Measurements from ENCODE around the gene CFDP1. TPM values are rescaled to one million over a fixed set of nuclear protein-coding genes. Genes with fewer than 3 reads are reported as not detected.

The CFDP1 gene
- total RNA-seq, 1 experiment from 2014 or later = 32.1 TPM

- POLR2A ChIA-PET (ENCODE audit: unreplicated experiment) = interaction anchor here (0.7 kb wide), 1 partner anchor 31 kb away, joined by 3 read pairs; no protein-coding TSS in a partner anchor
- ATAC-seq (peak; percentile 51; the same call in 1 of the 2 replicates), DNase-seq (no peak)
- H3K9ac ChIP-seq (ENCODE audit: low read length) = no peak overlapping the region
- no peak overlapping the region for H3K4me3 ChIP-seq (ENCODE audit: low read length)
- no peaks in the 10 kb centered on the region; the same call in 1 of the 2 replicates for H3K36me3 ChIP-seq (ENCODE audit: low read depth, low read length)
- no peaks in the 10 kb centered on the region for H4K20me1 ChIP-seq (ENCODE audit: low read length)
- TF ChIP-seq EZH2 (IDR thresholded peaks at IDR 0.05; ENCODE audit: low read length, unreplicated experiment) (no peak), EZH2phosphoT487 (IDR thresholded peaks at IDR 0.05; ENCODE audit: borderline replicate concordance, low read length) (no peak)
- TF ChIP-seq, protein P1, sequence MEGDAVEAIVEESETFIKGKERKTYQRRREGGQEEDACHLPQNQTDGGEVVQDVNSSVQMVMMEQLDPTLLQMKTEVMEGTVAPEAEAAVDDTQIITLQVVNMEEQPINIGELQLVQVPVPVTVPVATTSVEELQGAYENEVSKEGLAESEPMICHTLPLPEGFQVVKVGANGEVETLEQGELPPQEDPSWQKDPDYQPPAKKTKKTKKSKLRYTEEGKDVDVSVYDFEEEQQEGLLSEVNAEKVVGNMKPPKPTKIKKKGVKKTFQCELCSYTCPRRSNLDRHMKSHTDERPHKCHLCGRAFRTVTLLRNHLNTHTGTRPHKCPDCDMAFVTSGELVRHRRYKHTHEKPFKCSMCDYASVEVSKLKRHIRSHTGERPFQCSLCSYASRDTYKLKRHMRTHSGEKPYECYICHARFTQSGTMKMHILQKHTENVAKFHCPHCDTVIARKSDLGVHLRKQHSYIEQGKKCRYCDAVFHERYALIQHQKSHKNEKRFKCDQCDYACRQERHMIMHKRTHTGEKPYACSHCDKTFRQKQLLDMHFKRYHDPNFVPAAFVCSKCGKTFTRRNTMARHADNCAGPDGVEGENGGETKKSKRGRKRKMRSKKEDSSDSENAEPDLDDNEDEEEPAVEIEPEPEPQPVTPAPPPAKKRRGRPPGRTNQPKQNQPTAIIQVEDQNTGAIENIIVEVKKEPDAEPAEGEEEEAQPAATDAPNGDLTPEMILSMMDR (conservative IDR thresholded peaks at IDR 0.05; ENCODE audit: low read depth, low read length) = no peak
- no peak overlapping the region for H3K27ac ChIP-seq (ENCODE audit: low read length)
- H3K9me2 ChIP-seq (replicated peaks; ENCODE audit: low read length) = no peaks in the 10 kb centered on the region
- no peak overlapping the region for H2AFZ ChIP-seq (ENCODE audit: low read length)
- peaks cover 19% of the 10 kb centered on the region for H3K4me1 ChIP-seq (ENCODE audit: insufficient read depth, low read length)
- intact Hi-C loops (cut with micrococcal nuclease) = no loop called here
- no peaks in the 10 kb centered on the region for H3K27me3 ChIP-seq (ENCODE audit: low read length)
- H3K9me3 ChIP-seq (ENCODE audit: low read length) = no peaks in the 10 kb centered on the region
- no TSS peak for BruUV-seq (replicated peaks)
- CTCF ChIA-PET = no interaction called here
- H3K4me2 ChIP-seq (ENCODE audit: low read length) = no peak overlapping the region
- H3F3A ChIP-seq (ENCODE audit: low read length, unreplicated experiment) = no peaks in the 10 kb centered on the region
- H3K79me2 ChIP-seq (ENCODE audit: low read length) = no peaks in the 10 kb centered on the region
Measured at GRCh38 chr16:75372236-75372856, 61.0 kb downstream of the CFDP1 start.

DNA sequence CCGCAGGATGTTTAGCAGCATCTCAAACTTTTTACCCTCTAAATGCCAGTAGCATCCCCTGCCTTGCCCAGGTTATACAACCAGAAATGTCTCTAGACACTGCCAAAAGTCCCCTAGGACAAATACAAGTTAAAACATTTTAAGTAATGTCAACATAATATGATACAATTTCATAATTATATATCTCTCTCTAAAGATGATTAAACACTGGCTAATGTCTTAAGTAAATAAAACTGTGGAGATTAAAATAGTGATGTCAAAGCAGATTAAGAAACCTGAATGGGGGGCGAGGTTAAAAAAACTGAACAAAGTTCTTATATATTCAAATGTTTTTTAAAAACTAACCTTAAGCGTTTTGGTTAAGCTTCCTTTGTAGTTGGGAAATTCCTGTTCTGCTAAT is 62.1 kb downstream of the CFDP1 start:
- Histone ChIP-seq H3K4me3 (ENCODE audit: low read length) (no peak overlapping the region), H2AFZ (ENCODE audit: low read length) (no peak overlapping the region), H3K4me1 (ENCODE audit: insufficient read depth, low read length) (peaks cover 18% of the 10 kb centered on the region), H3K4me2 (ENCODE audit: low read length) (no peak overlapping the region), H3K79me2 (ENCODE audit: low read length) (no peaks in the 10 kb centered on the region), H3F3A (ENCODE audit: low read length, unreplicated experiment) (no peaks in the 10 kb centered on the region), H3K27ac (ENCODE audit: low read length) (no peak overlapping the region), H3K9me2 (replicated peaks; ENCODE audit: low read length) (no peaks in the 10 kb centered on the region), H3K9ac (ENCODE audit: low read length) (no peak overlapping the region), H3K36me3 (ENCODE audit: low read depth, low read length) (no peaks in the 10 kb centered on the region), H4K20me1 (ENCODE audit: low read length) (no peaks in the 10 kb centered on the region), H3K27me3 (ENCODE audit: low read length) (no peaks in the 10 kb centered on the region), H3K9me3 (ENCODE audit: low read length) (no peaks in the 10 kb centered on the region)
- BruUV-seq (replicated peaks) = no TSS peak
- ChIA-PET CTCF (no interaction called here), POLR2A (ENCODE audit: unreplicated experiment) (no interaction called here)
- intact Hi-C loops (cut with micrococcal nuclease) = no loop called here
- no peak; the same call in 1 of the 2 replicates for ATAC-seq
- TF ChIP-seq EZH2phosphoT487 (IDR thresholded peaks at IDR 0.05; ENCODE audit: borderline replicate concordance, low read length) = no peak
- TF ChIP-seq, protein P1 (conservative IDR thresholded peaks at IDR 0.05; ENCODE audit: low read depth, low read length) = no peak
- no peak for TF ChIP-seq EZH2 (IDR thresholded peaks at IDR 0.05; ENCODE audit: low read length, unreplicated experiment)
- no peak for DNase-seq

- Histone ChIP-seq H3F3A (ENCODE audit: low read length, unreplicated experiment) (no peaks in the 10 kb centered on the region), H3K79me2 (ENCODE audit: low read length) (no peaks in the 10 kb centered on the region), H3K9me2 (replicated peaks; ENCODE audit: low read length) (no peaks in the 10 kb centered on the region), H3K4me1 (ENCODE audit: insufficient read depth, low read length) (no peaks in the 10 kb centered on the region), H3K9me3 (ENCODE audit: low read length) (no peaks in the 10 kb centered on the region), H4K20me1 (ENCODE audit: low read length) (no peaks in the 10 kb centered on the region), H3K36me3 (ENCODE audit: low read depth, low read length) (no peaks in the 10 kb centered on the region), H3K9ac (ENCODE audit: low read length) (no peak overlapping the region), H3K4me2 (ENCODE audit: low read length) (no peak overlapping the region), H2AFZ (ENCODE audit: low read length) (no peak overlapping the region), H3K4me3 (ENCODE audit: low read length) (no peak overlapping the region), H3K27ac (ENCODE audit: low read length) (no peak overlapping the region), H3K27me3 (ENCODE audit: low read length) (no peaks in the 10 kb centered on the region)
- CTCF ChIA-PET = no interaction called here
- no TSS peak for BruUV-seq (replicated peaks)
- ATAC-seq (no peak), DNase-seq (no peak)
- intact Hi-C loops (cut with micrococcal nuclease) = no loop called here
- POLR2A ChIA-PET (ENCODE audit: unreplicated experiment) = no interaction called here
- TF ChIP-seq EZH2 (IDR thresholded peaks at IDR 0.05; ENCODE audit: low read length, unreplicated experiment) (no peak), EZH2phosphoT487 (IDR thresholded peaks at IDR 0.05; ENCODE audit: borderline replicate concordance, low read length) (no peak)
- TF ChIP-seq, protein P1 (conservative IDR thresholded peaks at IDR 0.05; ENCODE audit: low read depth, low read length) = no peak
Measured at GRCh38 chr16:75364286-75364791, 69.0 kb downstream of the CFDP1 start.

All from PC-3 (cell line).